HepG2 (cell line): ENCODE measurements around the gene SLCO6A1. TPM values are rescaled to one million over a fixed set of nuclear protein-coding genes. Genes with fewer than 3 reads are reported as not detected.

ENCODE experiments used
- ATAC-seq: fragments of 200-7000 bp; cut with Tn5 transposase; 3 replicates; pipeline ENCODE4 v1.9.1; 2020; ENCODE audit warnings: mild to moderate bottlenecking, moderate library complexity
- BruUV-seq: library from RNA; stranded (reverse); fragments of 400-500 nt; replicated peaks from 2 replicates; lab custom pipeline; 2021; lab: Mats Ljungman, UMichigan
- CTCF ChIA-PET: fragments of 300-600 bp; formaldehyde crosslinking; extraction: SDS; loops from one replicate; lab custom pipeline; 2021; ENCODE audit warnings: low total read pairs, inconsistent platforms, low intra/inter-chr PET ratio; lab: Yijun Ruan, JAX
- POLR2A ChIA-PET: fragments of 350-600 bp; sonication (Branson Sonifier 250); formaldehyde crosslinking; loops from one replicate; lab custom pipeline; 2020; ENCODE audit warnings: antibody characterized with exemption, inconsistent platforms; lab: Yijun Ruan, JAX
- DNase-seq: peaks from one replicate; pipeline ENCODE4 v3.0.0-alpha.2; 2015; ENCODE audit warnings: low spot score
- FAIRE-seq: peaks from 3 replicates; lab custom pipeline; 2011; peaks lifted over from hg19 to GRCh38; lab: Jason Lieb, UNC
- H2AFZ ChIP-seq: one replicate; pipeline ENCODE4 v1.6.1; 2011; ENCODE audit warnings: low read length, inconsistent platforms
- H3K27ac ChIP-seq: fragments of 300-600 bp; 3 replicates; pipeline ENCODE4 v1.8.0; 2011; ENCODE audit warnings: mixed run types, mild to moderate bottlenecking, mixed read lengths, low read length, inconsistent platforms; ENCODE audit not compliant: insufficient read depth; ENCODE audit errors: extremely low read length
- H3K27me3 ChIP-seq, 2 experiments: fragments of 200-600 bp in 1 of 2; 2 replicates in 1 of 2; 3 replicates in 1 of 2; pipeline versions ENCODE4 v1.6.0 to v1.8.0; 2011; ENCODE audit warnings: low read length in 2 of 2, mild to moderate bottlenecking in 2 of 2, moderate library complexity in 2 of 2, inconsistent platforms in 1 of 2; ENCODE audit not compliant: insufficient read depth in 2 of 2, control insufficient read depth in 1 of 2
- H3K36me3 ChIP-seq, 2 experiments: fragments of 200-600 bp in 1 of 2; replicated peaks in 1 of 2; 2 replicates in 1 of 2; 3 replicates in 1 of 2; pipeline versions ENCODE4 v1.5.1 to v1.8.0; 2011; ENCODE audit warnings: low read length in 2 of 2, inconsistent platforms in 1 of 2; ENCODE audit not compliant: insufficient read depth in 2 of 2, control insufficient read depth in 1 of 2
- H3K4me1 ChIP-seq: 2 replicates; pipeline ENCODE4 v1.5.1; 2012; ENCODE audit warnings: low read length, inconsistent platforms; ENCODE audit not compliant: insufficient read depth
- H3K4me2 ChIP-seq: 2 replicates; pipeline ENCODE4 v1.6.0; 2011; ENCODE audit warnings: low read depth, low read length, inconsistent platforms
- H3K4me3 ChIP-seq, 3 experiments: fragments of 200-600 bp in 1 of 3; sonication (generic), shearing (Covaris generic) in 1 of 3; replicated peaks in 1 of 3; 2 replicates each; pipeline ENCODE4 v1.5.1; 2011 to 2016; ENCODE audit warnings: low read length in 3 of 3, inconsistent platforms in 2 of 3, low read depth in 2 of 3, mild to moderate bottlenecking in 2 of 3, control low read depth in 1 of 3, mixed read lengths in 1 of 3; ENCODE audit not compliant: insufficient read depth in 1 of 3
- H3K79me2 ChIP-seq: one replicate; pipeline ENCODE4 v1.6.1; 2011; ENCODE audit warnings: low read length, inconsistent platforms; ENCODE audit not compliant: insufficient read depth
- H3K9ac ChIP-seq: 2 replicates; pipeline ENCODE4 v1.6.0; 2011; ENCODE audit warnings: mild to moderate bottlenecking, low read depth, low read length, inconsistent platforms; ENCODE audit not compliant: insufficient read depth
- H3K9me3 ChIP-seq: 2 replicates; pipeline ENCODE4 v1.5.1; 2012; ENCODE audit warnings: mild to moderate bottlenecking, low read length
- H4K20me1 ChIP-seq: 2 replicates; pipeline ENCODE4 v1.6.0; 2011; ENCODE audit warnings: inconsistent platforms, mild to moderate bottlenecking, low read length, moderate library complexity; ENCODE audit not compliant: insufficient read depth
- DNMT3B ChIP-seq: conservative IDR thresholded peaks from 2 replicates; pipeline ENCODE4 v1.6.1; 2016; ENCODE audit warnings: missing biosample characterization, control low read depth
- FOXO1 ChIP-seq: sonication (generic); formaldehyde crosslinking; IDR thresholded peaks from 2 replicates; pipeline ENCODE4 v1.4.0; 2020; ENCODE audit warnings: missing genetic modification reagents
- STAG1 ChIP-seq: sonication (generic); formaldehyde crosslinking; IDR thresholded peaks from 2 replicates; pipeline ENCODE4 v1.4.0; 2020; ENCODE audit warnings: missing genetic modification reagents
- ZNF790 ChIP-seq: sonication (generic); formaldehyde crosslinking; IDR thresholded peaks from 2 replicates; pipeline ENCODE4 v1.8.0; 2022; ENCODE audit warnings: missing genetic modification reagents, mild to moderate bottlenecking, borderline replicate concordance
- WGBS: methylation state at CpG from one replicate; pipeline ENCODE4 v1.1.6; 2017; ENCODE audit warnings: low lambda C conversion rate; 5-methylcytosine and 5-hydroxymethylcytosine counted together
- in situ Hi-C: cut with HindIII; loops from 2 replicates; pipeline ENCODE4 v1.10.0; 2017; ENCODE audit warnings: low pct_unique_long_range_greater_than_20kb; ENCODE audit not compliant: extremely low pct_ligation_motif_present
- intact Hi-C: fragments of 100-400 bp; cut with micrococcal nuclease; formaldehyde crosslinking; loops from one replicate; pipeline ENCODE4 v1.10.0; 2022; ENCODE audit not compliant: unreplicated experiment
- polyA plus RNA-seq, 8 experiments: library from polyadenylated mRNA; depleted of rRNA in 3 of 8; stranded (reverse) in 7 of 8; unstranded in 1 of 8; fragments of >200 nt; fragmentation: Illumina TruSeq in 4 of 8; extraction: Trizol in 4 of 8; gene quantifications; 2 replicates each; pipeline versions ENCODE4 v1.2.1 to v1.2.3, GENCODE V29; 2011 to 2016; ENCODE audit warnings: low read depth in 4 of 8, missing spikeins in 1 of 8, mixed read lengths in 1 of 8; ENCODE audit not compliant: insufficient read depth in 1 of 8
- total RNA-seq, 5 experiments: library from RNA; depleted of rRNA; stranded (reverse); fragments of >200 nt; fragmentation: Illumina TruSeq; extraction: Trizol; gene quantifications; 2 replicates each; pipeline ENCODE4 v1.2.3, GENCODE V29; 2016; ENCODE audit warnings: low read depth in 1 of 5

The SLCO6A1 gene
- total and polyA plus RNA-seq, 2 of the 13 experiments (the other 11 are each of a cell fraction or from before 2014, with no cell fraction given), result 0.31 to 0.48 TPM

DNA sequence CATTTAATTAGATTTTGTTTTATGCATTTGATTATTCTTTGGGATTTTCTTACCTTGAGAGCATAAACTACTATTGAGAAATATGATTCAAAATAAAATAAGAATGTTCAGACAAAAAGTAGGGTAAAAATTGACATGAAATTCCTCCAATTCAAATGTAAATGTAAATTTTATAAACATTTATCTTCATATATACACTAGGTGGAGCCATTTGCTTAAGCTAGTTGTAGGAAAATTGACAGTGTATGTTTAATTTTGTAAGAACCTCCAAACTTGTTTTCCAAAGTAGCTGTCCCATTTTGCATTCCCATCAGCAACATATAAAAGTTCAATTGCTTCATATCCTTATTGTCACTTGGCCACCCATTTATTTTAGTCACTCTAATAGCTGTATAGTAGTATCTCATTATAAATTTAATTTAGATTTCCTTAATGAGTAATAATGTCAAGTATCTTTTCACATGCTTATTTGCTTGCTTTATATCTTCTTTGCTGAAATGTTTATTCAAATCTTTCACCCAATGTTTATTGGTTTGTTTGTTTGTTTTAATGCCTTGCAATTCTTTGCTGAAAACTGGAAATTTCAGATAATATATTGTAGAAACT, 37.6 kb upstream of the SLCO6A1 start:
- ATAC-seq (no peak), DNase-seq (no peak), FAIRE-seq (no peak)
- H3K4me3 ChIP-seq, result no peak overlapping the region
- in situ Hi-C loops, result no loop called here
- H3K4me1 ChIP-seq, result peaks cover 4% of the 10 kb centered on the region; the same call in 1 of the 2 replicates
- no peak overlapping the region for H3K27ac ChIP-seq
- no peak overlapping the region for H3K4me2 ChIP-seq
- no peak overlapping the region for H3K9ac ChIP-seq
- peak; percentile 27; the same call in 1 of the 2 replicates for TF ChIP-seq STAG1 (CRISPR knock-in tag)
- TF ChIP-seq ZNF790 (CRISPR knock-in tag), result no peak
- TF ChIP-seq FOXO1 (CRISPR knock-in tag), result no peak
- TF ChIP-seq, all 625 proteins: peak for 1
- H3K9me3 ChIP-seq, result no peaks in the 10 kb centered on the region
- ChIA-PET CTCF (no interaction called here), POLR2A (no interaction called here)
- H3K36me3 ChIP-seq, result no peaks in the 10 kb centered on the region
- H2AFZ ChIP-seq, result no peak overlapping the region
- H4K20me1 ChIP-seq, result no peaks in the 10 kb centered on the region
- H3K79me2 ChIP-seq, result no peaks in the 10 kb centered on the region
- intact Hi-C loops, result loop anchor here (2.0 to 5.0 kb wide), 2 partner anchors 601 to 688 kb away; no protein-coding TSS in a partner anchor
- BruUV-seq, result no TSS peak
- no peaks in the 10 kb centered on the region for H3K27me3 ChIP-seq

DNA sequence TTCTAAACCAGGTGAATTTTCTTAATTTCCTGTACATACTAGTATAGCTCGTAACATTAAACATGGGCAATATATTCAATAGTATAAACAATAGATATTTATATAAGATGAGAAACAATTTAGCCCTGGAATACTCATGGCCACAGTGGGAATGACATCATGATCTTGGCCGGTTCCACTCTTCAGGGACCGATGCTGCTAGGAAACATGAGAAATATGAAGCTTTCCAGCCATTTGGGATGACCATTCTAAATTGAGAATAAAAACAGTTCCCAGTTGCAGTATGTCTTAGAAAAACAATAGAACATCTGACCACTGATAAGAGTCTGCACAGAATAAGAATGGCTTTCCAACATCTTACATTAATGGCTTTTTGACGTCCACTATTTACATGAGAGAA, 33.3 kb upstream of the SLCO6A1 start:
- intact Hi-C loops (no loop called here), in situ Hi-C loops (no loop called here)
- no peak for TF ChIP-seq DNMT3B (CRISPR knock-in tag)
- Histone ChIP-seq H3K4me2 (no peak overlapping the region), H3K4me1 (peaks cover 6% of the 10 kb centered on the region; the same call in 1 of the 2 replicates), H3K27me3 (no peaks in the 10 kb centered on the region), H3K27ac (no peak overlapping the region), H2AFZ (no peak overlapping the region), H3K4me3 (no peak overlapping the region), H4K20me1 (no peaks in the 10 kb centered on the region), H3K9me3 (no peaks in the 10 kb centered on the region), H3K9ac (no peak overlapping the region), H3K79me2 (no peaks in the 10 kb centered on the region), H3K36me3 (no peaks in the 10 kb centered on the region)
- ATAC-seq (no peak), FAIRE-seq (no peak), DNase-seq (no peak)
- BruUV-seq, result no TSS peak
- CTCF ChIA-PET, result no interaction called here
- 16% methylated on average over 4 of the region's 4 CpGs for WGBS
- POLR2A ChIA-PET, result no interaction called here
